MCF 10A (cell line): ENCODE measurements around the gene MBOAT1. TPM values are rescaled to one million over a fixed set of nuclear protein-coding genes. Genes with fewer than 3 reads are reported as not detected.

ENCODE experiments used
- BruUV-seq: library from RNA; stranded (reverse); fragments of 400-500 nt; replicated peaks from 2 replicates; lab custom pipeline; 2021; lab: Mats Ljungman, UMichigan
- CTCF ChIA-PET: fragments of 300-600 bp; sonication (Branson Sonifier 250); formaldehyde crosslinking; extraction: SDS; loops from one replicate; lab custom pipeline; 2021; ENCODE audit warnings: antibody characterized with exemption, inconsistent platforms; lab: Yijun Ruan, JAX
- POLR2A ChIA-PET: fragments of 300-600, 350-650 bp; sonication (Branson Sonifier 250); formaldehyde crosslinking; extraction: SDS; loops from one replicate; lab custom pipeline; 2020; ENCODE audit warnings: antibody characterized with exemption, inconsistent platforms; lab: Yijun Ruan, JAX
- DNase-seq: peaks from one replicate; pipeline ENCODE4 v3.0.0-alpha.2; 2018; ENCODE audit not compliant: unreplicated experiment
- H3K27ac Mint-ChIP-seq: one replicate; pipeline ENCODE4 v1.8.0; 2022; ENCODE audit warnings: mild to moderate bottlenecking, low read depth, mixed read lengths; ENCODE audit not compliant: unreplicated experiment
- H3K27me3 Mint-ChIP-seq: one replicate; pipeline ENCODE4 v1.8.0; 2022; ENCODE audit warnings: mixed read lengths; ENCODE audit not compliant: insufficient read depth, unreplicated experiment
- H3K36me3 Mint-ChIP-seq: one replicate; pipeline ENCODE4 v1.8.0; 2022; ENCODE audit warnings: mild to moderate bottlenecking, moderate library complexity, mixed read lengths; ENCODE audit not compliant: insufficient read depth, unreplicated experiment
- H3K4me1 Mint-ChIP-seq: one replicate; pipeline ENCODE4 v1.8.0; 2022; ENCODE audit warnings: mixed read lengths; ENCODE audit not compliant: insufficient read depth, unreplicated experiment
- H3K4me3 Mint-ChIP-seq: one replicate; pipeline ENCODE4 v1.8.0; 2022; ENCODE audit warnings: mild to moderate bottlenecking, moderate library complexity, mixed read lengths; ENCODE audit not compliant: unreplicated experiment
- H3K9me3 Mint-ChIP-seq: one replicate; pipeline ENCODE4 v1.8.0; 2022; ENCODE audit warnings: mixed read lengths; ENCODE audit not compliant: unreplicated experiment
- intact Hi-C: fragments of 100-400 bp; cut with micrococcal nuclease; formaldehyde crosslinking; loops from 2 replicates; pipeline ENCODE4 v1.14.1; 2022
- total RNA-seq: library from RNA; stranded (reverse); gene quantifications from 2 replicates; pipeline ENCODE4 v1.2.3, GENCODE V29; 2022
- TF ChIP-seq, protein P1 (sequence below): fragments of 200-600 bp; IDR thresholded peaks from one replicate; pipeline ENCODE4 v1.8.0; 2022; ENCODE audit warnings: antibody characterized with exemption, mild to moderate bottlenecking; ENCODE audit not compliant: unreplicated experiment

The MBOAT1 gene
- total RNA-seq, 1 experiment from 2014 or later, result 6.3 TPM

DNA sequence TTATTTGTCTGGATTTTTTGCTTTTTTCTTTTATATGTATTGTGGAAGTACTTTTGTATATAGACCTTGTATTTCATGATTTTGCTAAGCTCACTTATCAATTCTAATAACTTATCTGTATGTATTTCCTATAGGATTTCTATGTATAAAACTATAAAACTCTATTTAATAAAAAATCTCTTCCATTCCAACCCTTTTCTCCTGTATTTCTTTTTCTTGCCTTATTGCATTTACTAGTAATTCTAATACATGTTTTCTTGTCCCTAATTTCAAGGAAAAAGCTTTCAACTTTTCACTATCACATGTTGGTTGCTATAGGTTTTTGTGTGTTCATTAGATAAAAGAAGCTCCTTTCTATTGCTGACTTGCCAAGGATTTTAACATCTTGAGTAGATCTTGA, 125.3 kb downstream of the MBOAT1 start:
- TF ChIP-seq, protein P1, sequence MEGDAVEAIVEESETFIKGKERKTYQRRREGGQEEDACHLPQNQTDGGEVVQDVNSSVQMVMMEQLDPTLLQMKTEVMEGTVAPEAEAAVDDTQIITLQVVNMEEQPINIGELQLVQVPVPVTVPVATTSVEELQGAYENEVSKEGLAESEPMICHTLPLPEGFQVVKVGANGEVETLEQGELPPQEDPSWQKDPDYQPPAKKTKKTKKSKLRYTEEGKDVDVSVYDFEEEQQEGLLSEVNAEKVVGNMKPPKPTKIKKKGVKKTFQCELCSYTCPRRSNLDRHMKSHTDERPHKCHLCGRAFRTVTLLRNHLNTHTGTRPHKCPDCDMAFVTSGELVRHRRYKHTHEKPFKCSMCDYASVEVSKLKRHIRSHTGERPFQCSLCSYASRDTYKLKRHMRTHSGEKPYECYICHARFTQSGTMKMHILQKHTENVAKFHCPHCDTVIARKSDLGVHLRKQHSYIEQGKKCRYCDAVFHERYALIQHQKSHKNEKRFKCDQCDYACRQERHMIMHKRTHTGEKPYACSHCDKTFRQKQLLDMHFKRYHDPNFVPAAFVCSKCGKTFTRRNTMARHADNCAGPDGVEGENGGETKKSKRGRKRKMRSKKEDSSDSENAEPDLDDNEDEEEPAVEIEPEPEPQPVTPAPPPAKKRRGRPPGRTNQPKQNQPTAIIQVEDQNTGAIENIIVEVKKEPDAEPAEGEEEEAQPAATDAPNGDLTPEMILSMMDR, result no peak
- Mint-ChIP-seq H3K27ac (no peak overlapping the region), H3K9me3 (no peaks in the 10 kb centered on the region), H3K4me3 (no peak overlapping the region), H3K27me3 (no peaks in the 10 kb centered on the region), H3K4me1 (no peaks in the 10 kb centered on the region), H3K36me3 (no peaks in the 10 kb centered on the region)
- CTCF ChIA-PET, result no interaction called here
- intact Hi-C loops, result no loop called here
- POLR2A ChIA-PET, result no interaction called here
- DNase-seq, result no peak
- no TSS peak for BruUV-seq

DNA sequence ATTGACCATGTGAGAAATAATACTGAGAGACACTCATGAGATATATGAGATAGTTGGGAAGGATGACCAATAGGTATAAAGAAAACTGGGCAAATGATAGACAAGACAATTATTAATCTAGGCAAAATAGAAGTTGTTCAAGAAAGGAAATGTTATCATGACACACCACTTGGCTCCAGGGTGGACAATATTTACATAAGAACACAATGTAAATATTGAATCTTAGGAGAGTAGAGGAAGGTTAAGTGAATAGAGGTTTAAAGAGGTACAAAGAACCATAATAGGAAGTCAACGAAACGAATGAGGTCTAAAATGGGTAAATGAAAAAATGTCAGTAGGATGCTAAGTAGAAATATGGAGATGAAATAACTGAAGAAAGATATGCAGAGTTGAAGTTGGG, 126.5 kb downstream of the MBOAT1 start:
- no peaks in the 10 kb centered on the region for H3K4me1 Mint-ChIP-seq
- TF ChIP-seq, protein P1, result no peak

DNA sequence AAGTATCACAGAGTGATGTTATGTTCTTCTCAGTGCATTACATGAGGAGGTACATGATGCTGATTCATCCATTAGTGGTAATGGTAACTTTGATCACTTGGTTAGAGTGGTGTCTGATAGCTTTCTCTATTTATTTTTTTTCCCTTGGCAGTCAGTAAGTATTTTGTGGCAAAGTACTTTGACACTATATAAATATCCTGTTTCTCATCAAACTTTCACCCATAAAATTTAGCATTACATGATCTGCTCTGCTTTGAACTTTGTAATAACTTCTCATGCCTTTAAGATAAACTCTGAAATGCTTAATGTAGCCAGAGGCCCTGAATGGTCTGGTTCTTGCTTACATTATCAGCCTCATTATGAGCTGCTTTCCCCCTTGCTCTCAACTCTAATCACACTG, 127.9 kb downstream of the MBOAT1 start:
- no peak for DNase-seq
- Mint-ChIP-seq H3K36me3 (no peaks in the 10 kb centered on the region), H3K9me3 (no peaks in the 10 kb centered on the region), H3K27ac (no peak overlapping the region), H3K27me3 (no peaks in the 10 kb centered on the region), H3K4me3 (no peak overlapping the region), H3K4me1 (no peaks in the 10 kb centered on the region)
- no TSS peak for BruUV-seq
- ChIA-PET POLR2A (no interaction called here), CTCF (no interaction called here)
- TF ChIP-seq, protein P1, result no peak
- intact Hi-C loops, result no loop called here

More for the DNA sequence above, 126.5 kb downstream of the MBOAT1 start:
- no peaks in the 10 kb centered on the region for H3K36me3 Mint-ChIP-seq
- no peak overlapping the region for H3K27ac Mint-ChIP-seq
- BruUV-seq, result no TSS peak
- POLR2A ChIA-PET, result no interaction called here
- no peak for DNase-seq
- no peaks in the 10 kb centered on the region for H3K27me3 Mint-ChIP-seq
- CTCF ChIA-PET, result no interaction called here
- H3K9me3 Mint-ChIP-seq, result no peaks in the 10 kb centered on the region
- intact Hi-C loops, result no loop called here
- H3K4me3 Mint-ChIP-seq, result no peak overlapping the region

DNA sequence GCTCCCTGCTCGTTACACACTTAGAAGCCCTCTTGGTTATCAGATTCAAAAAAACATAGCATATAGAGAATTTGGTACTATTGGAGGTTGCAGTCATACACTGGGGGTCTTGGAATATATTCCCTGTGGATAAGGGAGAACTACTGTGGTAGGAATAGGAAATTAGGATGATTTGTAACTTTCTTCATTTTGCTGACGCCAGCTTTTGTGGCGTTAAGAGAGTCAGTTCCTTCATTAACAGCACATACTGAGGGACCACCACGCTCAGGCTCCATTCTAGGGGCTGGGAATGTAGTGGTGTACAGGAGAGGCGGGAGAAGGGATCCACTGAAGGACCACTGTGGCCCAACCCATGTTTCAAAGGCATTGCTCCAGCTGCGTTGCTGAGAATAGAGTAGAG, 140.3 kb downstream of the MBOAT1 start:
- intact Hi-C loops, result no loop called here
- Mint-ChIP-seq H3K4me3 (no peak overlapping the region), H3K4me1 (no peaks in the 10 kb centered on the region), H3K36me3 (no peaks in the 10 kb centered on the region), H3K27ac (no peak overlapping the region), H3K27me3 (no peaks in the 10 kb centered on the region), H3K9me3 (peaks cover under 1% of the 10 kb centered on the region)
- TF ChIP-seq, protein P1, result no peak
- BruUV-seq, result no TSS peak
- DNase-seq, result no peak
- ChIA-PET CTCF (no interaction called here), POLR2A (no interaction called here)
